Progenitor cell of endocrine pancreas (in vitro differentiated cells): ENCODE measurements around the gene DYDC2. TPM values are rescaled to one million over a fixed set of nuclear protein-coding genes. Genes with fewer than 3 reads are reported as not detected.
A peak's percentile ranks its signal among the peaks of the same experiment; 100 is the strongest.
"Not testable (repeated sequence)": the region's sequence is repeated elsewhere in the genome, so short reads cannot be mapped to it uniquely, and the experiment has no call there.

ENCODE experiments used
- DNase-seq: peaks from one replicate; pipeline ENCODE4 v3.0.0; 2021; ENCODE audit warnings: low spot score; ENCODE audit not compliant: unreplicated experiment
- H3K27ac Mint-ChIP-seq: 2 replicates; pipeline ENCODE4 v1.8.0; 2021; ENCODE audit warnings: mild to moderate bottlenecking, moderate library complexity, mixed read lengths
- H3K27me3 Mint-ChIP-seq: 2 replicates; pipeline ENCODE4 v1.8.0; 2021; ENCODE audit warnings: mixed read lengths
- H3K36me3 Mint-ChIP-seq: 2 replicates; pipeline ENCODE4 v1.8.0; 2022; ENCODE audit warnings: mixed read lengths; ENCODE audit not compliant: insufficient read depth
- H3K4me1 Mint-ChIP-seq: 2 replicates; pipeline ENCODE4 v1.8.0; 2021; ENCODE audit warnings: low read depth, mixed read lengths
- H3K4me3 Mint-ChIP-seq: 2 replicates; pipeline ENCODE4 v1.8.0; 2021; ENCODE audit warnings: low read depth, mild to moderate bottlenecking, moderate library complexity, mixed read lengths
- H3K9me3 Mint-ChIP-seq: 2 replicates; pipeline ENCODE4 v1.8.0; 2021; ENCODE audit warnings: low read depth, mixed read lengths
- total RNA-seq: library from RNA; stranded (reverse); gene quantifications from 2 replicates; pipeline ENCODE4 v1.2.1, GENCODE V29; 2021
- TF ChIP-seq, protein P1 (sequence below): fragments of 200-600 bp; sonication (generic); IDR thresholded peaks from one replicate; pipeline ENCODE4 v1.5.0; 2021; ENCODE audit warnings: antibody characterized with exemption, mild to moderate bottlenecking; ENCODE audit not compliant: unreplicated experiment

The DYDC2 gene
- total RNA-seq, 1 donor from 2014 or later = 1.8 TPM

DNA sequence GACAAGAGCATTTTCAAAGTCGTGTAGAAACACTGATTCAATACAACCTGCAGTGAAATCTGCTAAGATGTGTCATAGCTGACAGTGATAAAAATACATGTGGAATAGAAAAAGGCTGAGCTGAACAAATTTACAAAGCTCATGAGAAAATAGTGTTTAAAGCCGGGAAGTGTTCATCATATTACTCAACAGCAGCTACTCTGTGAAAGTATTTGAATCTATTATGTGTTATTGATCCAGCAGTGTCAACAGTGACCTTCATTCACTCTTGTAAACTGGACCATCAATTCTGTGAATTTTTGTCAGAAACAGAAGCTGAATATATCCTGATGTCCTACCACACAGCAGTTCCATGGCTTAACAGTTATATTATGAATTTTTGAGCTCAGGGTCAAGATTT lies 11.7 kb upstream of the DYDC2 start:
- Mint-ChIP-seq H3K4me3 (no peak overlapping the region), H3K36me3 (no peaks in the 10 kb centered on the region), H3K27me3 (no peaks in the 10 kb centered on the region), H3K4me1 (peaks cover 8% of the 10 kb centered on the region), H3K9me3 (peaks cover 3% of the 10 kb centered on the region), H3K27ac (no peak overlapping the region)
- DNase-seq = no peak
- TF ChIP-seq, protein P1, sequence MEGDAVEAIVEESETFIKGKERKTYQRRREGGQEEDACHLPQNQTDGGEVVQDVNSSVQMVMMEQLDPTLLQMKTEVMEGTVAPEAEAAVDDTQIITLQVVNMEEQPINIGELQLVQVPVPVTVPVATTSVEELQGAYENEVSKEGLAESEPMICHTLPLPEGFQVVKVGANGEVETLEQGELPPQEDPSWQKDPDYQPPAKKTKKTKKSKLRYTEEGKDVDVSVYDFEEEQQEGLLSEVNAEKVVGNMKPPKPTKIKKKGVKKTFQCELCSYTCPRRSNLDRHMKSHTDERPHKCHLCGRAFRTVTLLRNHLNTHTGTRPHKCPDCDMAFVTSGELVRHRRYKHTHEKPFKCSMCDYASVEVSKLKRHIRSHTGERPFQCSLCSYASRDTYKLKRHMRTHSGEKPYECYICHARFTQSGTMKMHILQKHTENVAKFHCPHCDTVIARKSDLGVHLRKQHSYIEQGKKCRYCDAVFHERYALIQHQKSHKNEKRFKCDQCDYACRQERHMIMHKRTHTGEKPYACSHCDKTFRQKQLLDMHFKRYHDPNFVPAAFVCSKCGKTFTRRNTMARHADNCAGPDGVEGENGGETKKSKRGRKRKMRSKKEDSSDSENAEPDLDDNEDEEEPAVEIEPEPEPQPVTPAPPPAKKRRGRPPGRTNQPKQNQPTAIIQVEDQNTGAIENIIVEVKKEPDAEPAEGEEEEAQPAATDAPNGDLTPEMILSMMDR = no peak

DNA sequence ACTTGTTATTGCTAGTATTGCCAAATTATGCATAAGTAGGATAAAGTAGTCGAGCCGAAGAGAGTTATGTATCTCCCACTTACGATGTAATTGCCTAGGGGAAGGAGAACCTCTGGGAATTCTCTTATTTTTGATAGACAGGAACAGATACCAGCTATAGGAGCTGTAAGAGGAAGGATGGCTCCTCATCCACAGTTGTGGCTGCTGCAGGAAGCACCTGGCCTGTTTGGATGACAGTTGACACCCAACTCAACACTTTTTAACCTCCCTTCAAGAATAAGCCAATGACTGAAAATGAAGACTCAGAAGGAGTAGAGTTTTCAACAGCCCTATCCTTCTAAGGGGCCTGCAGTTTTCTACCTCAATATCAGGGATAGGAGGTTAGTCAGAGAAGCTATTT lies 6.3 kb upstream of the DYDC2 start:
- no peak for DNase-seq
- Mint-ChIP-seq H3K36me3 (no peaks in the 10 kb centered on the region), H3K4me3 (no peak overlapping the region), H3K9me3 (peaks cover 3% of the 10 kb centered on the region), H3K4me1 (peaks cover 2% of the 10 kb centered on the region), H3K27me3 (peaks cover 17% of the 10 kb centered on the region), H3K27ac (no peak overlapping the region)
- TF ChIP-seq, protein P1 = no peak

DNA sequence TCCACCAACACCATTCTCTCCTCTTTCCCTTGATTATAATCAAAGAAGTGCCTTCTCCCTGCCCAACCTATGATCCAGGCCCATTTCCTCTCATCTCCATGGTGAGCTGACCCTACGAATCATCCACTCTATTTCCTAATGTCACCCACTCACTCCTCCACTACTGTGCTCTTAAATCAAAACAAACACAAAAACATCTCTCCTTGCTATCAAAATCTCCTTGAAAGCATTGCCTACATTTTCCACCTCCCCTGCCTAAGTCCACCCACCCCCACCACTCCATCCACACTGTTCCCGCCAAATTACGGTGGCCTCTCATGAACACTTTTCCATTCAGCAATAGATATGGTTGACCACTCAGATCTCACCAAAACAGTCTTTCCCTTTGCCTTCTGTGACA lies 5.4 kb upstream of the DYDC2 start:
- Mint-ChIP-seq H3K4me3 (no peak overlapping the region), H3K27ac (no peak overlapping the region), H3K27me3 (peaks cover 22% of the 10 kb centered on the region), H3K9me3 (peaks cover 3% of the 10 kb centered on the region), H3K4me1 (no peaks in the 10 kb centered on the region), H3K36me3 (no peaks in the 10 kb centered on the region)
- DNase-seq = no peak
- TF ChIP-seq, protein P1 = no peak

DNA sequence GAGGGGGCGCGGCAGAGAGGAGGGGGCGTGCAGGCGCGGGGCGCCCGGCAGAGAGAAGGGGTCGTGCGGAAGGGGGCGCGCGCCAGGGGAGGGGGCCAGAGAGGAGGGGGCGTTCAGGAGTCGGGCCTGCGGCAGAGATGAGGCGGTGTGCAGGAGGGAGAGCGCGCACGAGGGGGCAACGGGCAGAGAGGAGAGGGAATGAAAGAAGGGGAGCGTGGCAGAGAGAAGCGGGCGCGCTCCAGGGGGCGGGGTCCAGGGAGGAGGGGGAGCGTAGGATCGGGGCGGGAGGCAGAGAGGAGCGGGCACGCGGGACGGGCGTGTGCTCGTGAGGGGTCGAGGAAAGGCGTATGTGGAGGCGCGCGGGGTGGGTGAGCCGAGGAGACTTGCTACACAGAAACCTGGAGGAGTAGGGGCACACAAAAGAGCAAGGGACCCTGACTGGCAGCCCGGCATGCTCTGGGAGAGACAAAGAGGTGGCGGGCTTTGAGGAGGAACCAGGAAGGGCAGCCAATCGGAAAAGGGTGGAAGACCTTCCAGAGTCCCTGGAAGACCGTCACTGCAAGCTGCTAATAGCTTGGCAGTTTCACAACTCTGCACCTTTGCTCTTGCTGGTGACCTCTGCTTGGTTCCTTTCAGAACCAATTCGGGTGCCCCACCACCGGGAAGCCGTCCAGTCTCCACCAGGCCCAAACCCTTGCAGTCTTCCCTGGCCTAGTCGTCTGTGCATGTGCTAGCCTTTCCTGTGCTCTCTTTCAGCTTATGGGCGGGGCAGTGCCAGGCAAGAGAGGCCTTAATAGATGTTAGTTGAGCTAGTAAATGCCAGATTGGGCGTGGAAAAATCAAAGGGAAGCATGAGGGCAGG lies 639 bp downstream of the DYDC2 start:
- Mint-ChIP-seq H3K4me3 (peak overlapping the region; percentile 89), H3K4me1 (peaks cover 5% of the 10 kb centered on the region), H3K9me3 (no peaks in the 10 kb centered on the region), H3K36me3 (peaks cover 1% of the 10 kb centered on the region), H3K27ac (peak overlapping the region; percentile 90), H3K27me3 (peaks cover 13% of the 10 kb centered on the region)
- peak; percentile 39 for DNase-seq
- TF ChIP-seq, protein P1 = no peak

DNA sequence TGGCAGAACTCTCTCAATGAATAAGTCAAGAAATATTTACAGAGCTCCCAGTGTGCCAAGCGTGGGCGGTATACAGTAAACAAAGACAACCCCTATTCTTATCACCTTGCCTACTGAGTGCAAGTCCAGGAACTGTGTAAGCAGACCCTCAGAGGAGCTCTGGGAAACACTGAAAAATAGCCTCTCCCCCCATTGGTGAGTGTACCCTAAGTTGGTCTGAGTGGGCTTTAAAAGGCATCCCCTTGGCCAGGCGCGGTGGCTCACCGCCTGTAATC lies 1.2 kb downstream of the DYDC2 start:
- H3K9me3 Mint-ChIP-seq = no peaks in the 10 kb centered on the region
- no peak for DNase-seq
- peak overlapping the region; percentile 89 for H3K4me3 Mint-ChIP-seq
- peaks cover 11% of the 10 kb centered on the region for H3K27me3 Mint-ChIP-seq
- H3K4me1 Mint-ChIP-seq = peaks cover 5% of the 10 kb centered on the region
- peaks cover 1% of the 10 kb centered on the region for H3K36me3 Mint-ChIP-seq
- TF ChIP-seq, protein P1 = no peak
- H3K27ac Mint-ChIP-seq = peak overlapping the region; percentile 90

DNA sequence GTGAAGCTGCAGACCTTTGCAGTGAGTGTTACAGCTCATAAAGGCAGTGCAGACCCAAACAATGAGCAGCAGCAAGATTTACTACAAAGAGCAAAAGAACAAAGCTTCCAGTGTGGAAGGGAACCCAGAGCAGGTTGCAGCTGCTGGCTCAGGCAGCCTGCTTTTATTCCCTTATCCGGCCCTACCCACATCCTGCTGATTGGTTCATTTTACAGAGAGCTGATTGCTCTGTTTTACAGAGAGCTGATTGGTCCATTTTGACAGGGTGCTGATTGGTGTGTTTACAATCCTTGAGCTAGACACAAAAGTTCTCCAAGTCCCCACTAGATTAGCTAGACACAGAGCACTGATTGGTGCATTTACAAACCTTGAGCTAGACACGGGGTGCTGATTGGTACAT lies 2.3 kb downstream of the DYDC2 start:
- not testable (repeated sequence) for H3K4me1 Mint-ChIP-seq, H3K9me3 Mint-ChIP-seq, H3K36me3 Mint-ChIP-seq, DNase-seq, H3K27me3 Mint-ChIP-seq, H3K27ac Mint-ChIP-seq, H3K4me3 Mint-ChIP-seq
